HepG2 (cell line): ENCODE measurements around the gene ZSCAN4. TPM values are rescaled to one million over a fixed set of nuclear protein-coding genes. Genes with fewer than 3 reads are reported as not detected.
A peak's percentile ranks its signal among the peaks of the same experiment; 100 is the strongest.

Source experiments
- AGO2 ChIP-seq: fragments of 200-400 bp; formaldehyde crosslinking; optimal IDR thresholded peaks from 2 replicates; pipeline ENCODE3; 2017; ENCODE audit warnings: mild to moderate bottlenecking, low read depth, low read length, moderate library complexity
- BORCS8-MEF2B ChIP-seq: sonication (generic); formaldehyde crosslinking; IDR thresholded peaks from 2 replicates; pipeline ENCODE4 v1.8.0; 2022; ENCODE audit warnings: mild to moderate bottlenecking, missing genetic modification reagents
- HNF1A ChIP-seq, 2 experiments: sonication (generic) in 1 of 2; formaldehyde crosslinking in 1 of 2; IDR thresholded peaks; 2 replicates each; pipeline versions ENCODE4 v1.4.0 to v1.6.1; 2016 to 2020; ENCODE audit warnings: borderline replicate concordance in 1 of 2, low read depth in 1 of 2, mild to moderate bottlenecking in 1 of 2, missing genetic modification reagents in 1 of 2
- HNRNPK ChIP-seq: fragments of 200-400 bp; formaldehyde crosslinking; IDR thresholded peaks from 2 replicates; pipeline ENCODE4 v1.6.1; 2018; ENCODE audit warnings: low read length, low read depth, moderate library complexity, mild to moderate bottlenecking; ENCODE audit not compliant: poor library complexity, severe bottlenecking
- MBD4 ChIP-seq: IDR thresholded peaks from 2 replicates; pipeline ENCODE4 v1.6.1; 2012; ENCODE audit warnings: low read length, inconsistent platforms, borderline replicate concordance
- NFRKB ChIP-seq: fragments of 450-650 bp; IDR thresholded peaks from 2 replicates; pipeline ENCODE4 v1.6.1; 2017
- PBX2 ChIP-seq: IDR thresholded peaks from 2 replicates; pipeline ENCODE4 v1.6.1; 2016; ENCODE audit warnings: control low read depth
- RFXAP ChIP-seq: sonication (generic); formaldehyde crosslinking; IDR thresholded peaks from 2 replicates; pipeline ENCODE4 v1.4.0; 2020; ENCODE audit warnings: missing genetic modification reagents, borderline replicate concordance
- RNF2 ChIP-seq: fragments of 450-650 bp; conservative IDR thresholded peaks from 2 replicates; pipeline ENCODE4 v1.6.1; 2016; ENCODE audit warnings: low read depth
- SETDB1 ChIP-seq: sonication (generic); formaldehyde crosslinking; IDR thresholded peaks from 2 replicates; pipeline ENCODE4 v1.5.1; 2020; ENCODE audit warnings: missing genetic modification reagents, mild to moderate bottlenecking, borderline replicate concordance
- SYNCRIP ChIP-seq: fragments of 200-400 bp; formaldehyde crosslinking; IDR thresholded peaks from 2 replicates; pipeline ENCODE4 v1.6.1; 2018; ENCODE audit warnings: mild to moderate bottlenecking, low read depth, low read length; ENCODE audit not compliant: insufficient read depth
- TIGD3 ChIP-seq: sonication (generic); formaldehyde crosslinking; IDR thresholded peaks from 2 replicates; pipeline ENCODE4 v1.5.1; 2020; ENCODE audit warnings: mild to moderate bottlenecking, missing genetic modification reagents, borderline replicate concordance
- TRAFD1 ChIP-seq: sonication (generic); formaldehyde crosslinking; IDR thresholded peaks from 2 replicates; pipeline ENCODE4 v1.5.1; 2020; ENCODE audit warnings: missing genetic modification reagents, mild to moderate bottlenecking, borderline replicate concordance
- ZFP82 ChIP-seq: sonication (generic); formaldehyde crosslinking; IDR thresholded peaks from 2 replicates; pipeline ENCODE4 v1.5.1; 2020; ENCODE audit warnings: mild to moderate bottlenecking, missing genetic modification reagents, borderline replicate concordance
- ZMYM4 ChIP-seq: sonication (generic); formaldehyde crosslinking; IDR thresholded peaks from 2 replicates; pipeline ENCODE4 v1.8.1; 2023; ENCODE audit warnings: mild to moderate bottlenecking, missing genetic modification reagents
- ZNF121 ChIP-seq: sonication (generic); formaldehyde crosslinking; IDR thresholded peaks from 2 replicates; pipeline ENCODE4 v1.5.0; 2020; ENCODE audit warnings: mild to moderate bottlenecking, missing genetic modification reagents
- ZNF678 ChIP-seq: sonication (generic); formaldehyde crosslinking; IDR thresholded peaks from 2 replicates; pipeline ENCODE4 v1.4.0; 2020; ENCODE audit warnings: mild to moderate bottlenecking, missing genetic modification reagents
- ZNF713 ChIP-seq: sonication (generic); formaldehyde crosslinking; IDR thresholded peaks from 2 replicates; pipeline ENCODE4 v1.4.0; 2020; ENCODE audit warnings: mild to moderate bottlenecking, missing genetic modification reagents
- ZNF781 ChIP-seq: sonication (generic); formaldehyde crosslinking; IDR thresholded peaks from 2 replicates; pipeline ENCODE4 v1.5.1; 2020; ENCODE audit warnings: borderline replicate concordance, mild to moderate bottlenecking, missing genetic modification reagents; ENCODE audit errors: not compliant biosample characterization
- ZSCAN30 ChIP-seq: sonication (generic); formaldehyde crosslinking; IDR thresholded peaks from 2 replicates; pipeline ENCODE4 v1.5.0; 2020; ENCODE audit warnings: mild to moderate bottlenecking, missing genetic modification reagents
- polyA plus RNA-seq, 8 experiments: library from polyadenylated mRNA; depleted of rRNA in 3 of 8; stranded (reverse) in 7 of 8; unstranded in 1 of 8; fragments of >200 nt; fragmentation: Illumina TruSeq in 4 of 8; extraction: Trizol in 4 of 8; gene quantifications; 2 replicates each; pipeline versions ENCODE4 v1.2.1 to v1.2.3, GENCODE V29; 2011 to 2016; ENCODE audit warnings: low read depth in 4 of 8, missing spikeins in 1 of 8, mixed read lengths in 1 of 8; ENCODE audit not compliant: insufficient read depth in 1 of 8
- total RNA-seq, 5 experiments: library from RNA; depleted of rRNA; stranded (reverse); fragments of >200 nt; fragmentation: Illumina TruSeq; extraction: Trizol; gene quantifications; 2 replicates each; pipeline ENCODE4 v1.2.3, GENCODE V29; 2016; ENCODE audit warnings: low read depth in 1 of 5

ZSCAN4 gene
- total and polyA plus RNA-seq, 2 of the 13 experiments (the other 11 are each of a cell fraction or from before 2014, with no cell fraction given) = 0.60 to 0.73 TPM

GRCh38 chr19:57682226-57682766, 13.6 kb downstream of the ZSCAN4 start (continued):
- TF ChIP-seq ZNF781 (CRISPR knock-in tag) (peak; percentile 9), ZSCAN30 (no peak), AGO2 (peak; percentile 58), RFXAP (CRISPR knock-in tag) (no peak), TRAFD1 (CRISPR knock-in tag) (0 out of 2 replicates have a peak, but pooled peaks have one; percentile 12), PBX2 (no peak), ZNF713 (CRISPR knock-in tag) (peak; percentile 72; the same call in 1 of the 2 replicates), SETDB1 (no peak), HNRNPK (no peak), SYNCRIP (no peak), ZNF678 (CRISPR knock-in tag) (0 out of 2 replicates have a peak, but pooled peaks have one; percentile 31), ZNF121 (CRISPR knock-in tag) (no peak), BORCS8-MEF2B (CRISPR knock-in tag) (no peak), MBD4 (no peak), NFRKB (no peak), TIGD3 (no peak), ZFP82 (CRISPR knock-in tag) (no peak), RNF2 (0 out of 2 replicates have a peak, but pooled peaks have one; percentile 10), ZMYM4 (no peak), HNF1A (IDR thresholded peaks at IDR 0.05; ENCODE audit: low read depth) (no peak), HNF1A (CRISPR knock-in tag; IDR thresholded peaks at IDR 0.05; ENCODE audit: borderline replicate concordance) (no peak)
